Loucy (cell line): ENCODE data around the gene TFCP2L1.

Experiments used
- H2AFZ ChIP-seq: fragments of 200-600 bp; sonication (generic); 2 replicates; pipeline ENCODE4 v1.6.0; 2016; ENCODE audit warnings: antibody characterized with exemption, mild to moderate bottlenecking, low read length, moderate library complexity
- H3F3A ChIP-seq: fragments of 200-600 bp; 2 replicates; pipeline ENCODE4 v1.6.0; 2016; ENCODE audit warnings: antibody characterized with exemption, low read depth, mild to moderate bottlenecking
- H3K27me3 ChIP-seq: fragments of 200-600 bp; sonication (generic); 2 replicates; pipeline ENCODE4 v1.6.1; 2014; ENCODE audit warnings: low read length, mild to moderate bottlenecking; ENCODE audit not compliant: insufficient read depth, poor library complexity, severe bottlenecking
- H3K36me3 ChIP-seq: fragments of 200-600 bp; sonication (generic); 2 replicates; pipeline ENCODE4 v1.6.1; 2016; ENCODE audit warnings: low read length; ENCODE audit not compliant: insufficient read depth
- H3K4me1 ChIP-seq: fragments of 200-600 bp; sonication (generic); 2 replicates; pipeline ENCODE4 v1.5.1; 2014; ENCODE audit warnings: low read length, mild to moderate bottlenecking; ENCODE audit not compliant: insufficient read depth, poor library complexity, severe bottlenecking
- H3K4me2 ChIP-seq: fragments of 200-600 bp; sonication (generic); 2 replicates; pipeline ENCODE4 v1.6.0; 2014; ENCODE audit warnings: antibody characterized with exemption, low read length, low read depth, mild to moderate bottlenecking; ENCODE audit not compliant: poor library complexity, severe bottlenecking
- H3K4me3 ChIP-seq: fragments of 200-600 bp; sonication (generic); 2 replicates; pipeline ENCODE4 v1.5.1; 2014; ENCODE audit warnings: low read length, mild to moderate bottlenecking, mixed read lengths; ENCODE audit not compliant: poor library complexity, severe bottlenecking
- H3K79me2 ChIP-seq: fragments of 200-600 bp; sonication (generic); 2 replicates; pipeline ENCODE4 v1.6.1; 2014; ENCODE audit warnings: low read length; ENCODE audit not compliant: insufficient read depth
- H3K9ac ChIP-seq: fragments of 200-600 bp; sonication (generic); 2 replicates; pipeline ENCODE4 v1.6.0; 2014; ENCODE audit warnings: mild to moderate bottlenecking, low read depth, low read length, moderate library complexity; ENCODE audit not compliant: poor library complexity, severe bottlenecking
- H3K9me2 ChIP-seq: fragments of 200-600 bp; sonication (generic); replicated peaks from 2 replicates; pipeline ENCODE4 v1.6.1; 2016; ENCODE audit warnings: low read depth, low read length, mixed read lengths
- H3K9me3 ChIP-seq: fragments of 200-600 bp; sonication (generic); 2 replicates; pipeline ENCODE4 v1.6.1; 2014; ENCODE audit warnings: mild to moderate bottlenecking, antibody characterized with exemption, low read length, low read depth; ENCODE audit not compliant: insufficient read depth
- H4K20me1 ChIP-seq: fragments of 200-600 bp; sonication (generic); 2 replicates; pipeline ENCODE4 v1.6.0; 2014; ENCODE audit warnings: antibody characterized with exemption, low read length, mild to moderate bottlenecking; ENCODE audit not compliant: insufficient read depth, poor library complexity, severe bottlenecking
- EZH2phosphoT487 ChIP-seq: fragments of 200-600 bp; IDR thresholded peaks from 2 replicates; pipeline ENCODE4 v1.6.1; 2018; ENCODE audit warnings: antibody characterized with exemption, mild to moderate bottlenecking, moderate library complexity, borderline replicate concordance
- TF ChIP-seq, protein P1 (sequence below): fragments of 200-600 bp; sonication (generic); conservative IDR thresholded peaks from 2 replicates; pipeline ENCODE4 v1.5.1; 2014; ENCODE audit warnings: mild to moderate bottlenecking, antibody characterized with exemption, low read length

The TFCP2L1 gene

GRCh38 chr2:121197369-121198091 lies 87.5 kb downstream of the TFCP2L1 start:
- Histone ChIP-seq H3K79me2 (no peaks in the 10 kb centered on the region), H3K27me3 (no peaks in the 10 kb centered on the region), H3K4me2 (no peak overlapping the region), H2AFZ (no peak overlapping the region), H4K20me1 (no peaks in the 10 kb centered on the region), H3K9me2 (no peaks in the 10 kb centered on the region), H3K4me1 (no peaks in the 10 kb centered on the region), H3F3A (no peaks in the 10 kb centered on the region), H3K36me3 (no peaks in the 10 kb centered on the region), H3K9ac (no peak overlapping the region), H3K4me3 (no peak overlapping the region), H3K9me3 (no peaks in the 10 kb centered on the region)
- TF ChIP-seq EZH2phosphoT487: no peak
- TF ChIP-seq, protein P1, sequence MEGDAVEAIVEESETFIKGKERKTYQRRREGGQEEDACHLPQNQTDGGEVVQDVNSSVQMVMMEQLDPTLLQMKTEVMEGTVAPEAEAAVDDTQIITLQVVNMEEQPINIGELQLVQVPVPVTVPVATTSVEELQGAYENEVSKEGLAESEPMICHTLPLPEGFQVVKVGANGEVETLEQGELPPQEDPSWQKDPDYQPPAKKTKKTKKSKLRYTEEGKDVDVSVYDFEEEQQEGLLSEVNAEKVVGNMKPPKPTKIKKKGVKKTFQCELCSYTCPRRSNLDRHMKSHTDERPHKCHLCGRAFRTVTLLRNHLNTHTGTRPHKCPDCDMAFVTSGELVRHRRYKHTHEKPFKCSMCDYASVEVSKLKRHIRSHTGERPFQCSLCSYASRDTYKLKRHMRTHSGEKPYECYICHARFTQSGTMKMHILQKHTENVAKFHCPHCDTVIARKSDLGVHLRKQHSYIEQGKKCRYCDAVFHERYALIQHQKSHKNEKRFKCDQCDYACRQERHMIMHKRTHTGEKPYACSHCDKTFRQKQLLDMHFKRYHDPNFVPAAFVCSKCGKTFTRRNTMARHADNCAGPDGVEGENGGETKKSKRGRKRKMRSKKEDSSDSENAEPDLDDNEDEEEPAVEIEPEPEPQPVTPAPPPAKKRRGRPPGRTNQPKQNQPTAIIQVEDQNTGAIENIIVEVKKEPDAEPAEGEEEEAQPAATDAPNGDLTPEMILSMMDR: no peak

DNA sequence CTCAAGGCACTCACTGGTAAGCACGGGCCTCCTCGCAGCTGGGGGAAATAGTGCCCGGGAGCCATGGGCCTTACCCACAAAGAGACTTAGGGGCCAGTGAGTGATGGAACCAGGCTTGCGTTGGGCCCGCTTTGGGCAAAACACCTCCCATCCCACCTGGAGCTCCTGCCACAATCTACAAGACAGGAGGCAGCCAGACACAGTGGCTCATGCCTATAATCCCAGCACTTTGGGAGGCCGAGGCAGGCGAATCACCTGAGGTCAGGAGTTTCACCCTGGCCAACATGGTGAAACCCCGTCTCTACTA lies 88.2 kb downstream of the TFCP2L1 start:
- H3K4me2 ChIP-seq: no peak overlapping the region
- H3K27me3 ChIP-seq: no peaks in the 10 kb centered on the region
- H3K9me3 ChIP-seq: no peaks in the 10 kb centered on the region

DNA sequence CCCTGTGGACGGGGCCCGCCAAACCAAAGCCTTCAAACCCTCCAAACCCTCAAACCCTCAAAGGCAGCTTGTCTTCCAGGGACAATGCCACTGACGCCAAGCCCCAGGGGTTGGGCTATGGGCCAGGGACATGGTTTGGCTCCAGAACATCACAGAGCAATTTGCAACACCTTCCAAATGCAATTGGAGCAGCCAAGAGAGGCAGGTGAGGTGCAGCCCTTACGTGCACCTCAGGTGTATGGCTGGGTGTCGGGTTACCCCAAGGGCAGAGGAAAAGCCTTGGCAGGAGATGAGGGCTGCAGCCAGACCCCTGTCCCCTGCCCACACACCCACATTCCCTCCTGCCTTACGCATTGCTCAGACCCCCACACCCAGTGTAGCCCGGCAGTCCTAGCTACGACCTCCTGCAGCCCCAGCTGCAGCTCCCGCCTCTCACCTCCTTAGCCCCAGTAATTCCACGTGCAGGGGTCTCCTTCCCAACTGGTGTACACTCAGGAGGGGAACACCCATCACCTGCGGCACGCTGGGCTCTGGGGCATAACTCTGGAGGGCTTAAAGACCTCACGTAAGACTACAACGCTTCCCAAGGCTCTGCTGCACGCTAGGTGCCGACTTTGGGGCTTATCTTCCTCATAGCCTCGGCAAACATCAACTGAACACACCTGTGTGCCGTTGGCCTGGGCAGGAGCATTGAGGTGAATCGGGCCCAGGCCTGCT lies 88.7 kb downstream of the TFCP2L1 start:
- Histone ChIP-seq H3K79me2 (no peaks in the 10 kb centered on the region), H2AFZ (no peak overlapping the region), H3K4me2 (no peak overlapping the region)

More for the DNA sequence above, 88.2 kb downstream of the TFCP2L1 start:
- H3F3A ChIP-seq: no peaks in the 10 kb centered on the region
- no peaks in the 10 kb centered on the region for H3K4me1 ChIP-seq
- H3K36me3 ChIP-seq: no peaks in the 10 kb centered on the region
- no peak overlapping the region for H2AFZ ChIP-seq
- H3K9ac ChIP-seq: no peak overlapping the region
- H3K9me2 ChIP-seq: no peaks in the 10 kb centered on the region
- H3K4me3 ChIP-seq: no peak overlapping the region
- no peaks in the 10 kb centered on the region for H4K20me1 ChIP-seq
- no peaks in the 10 kb centered on the region for H3K79me2 ChIP-seq
- TF ChIP-seq, protein P1: no peak
- TF ChIP-seq EZH2phosphoT487: no peak

More for the DNA sequence above, 88.7 kb downstream of the TFCP2L1 start:
- Histone ChIP-seq H3K27me3 (no peaks in the 10 kb centered on the region), H3K4me3 (no peak overlapping the region), H3K36me3 (no peaks in the 10 kb centered on the region), H3K9ac (no peak overlapping the region), H4K20me1 (no peaks in the 10 kb centered on the region), H3K9me2 (no peaks in the 10 kb centered on the region), H3F3A (no peaks in the 10 kb centered on the region), H3K4me1 (no peaks in the 10 kb centered on the region), H3K9me3 (no peaks in the 10 kb centered on the region)
- TF ChIP-seq EZH2phosphoT487: no peak
- TF ChIP-seq, protein P1: no peak
